Lower leg skin (tissue), 3 donors: ENCODE results near the gene SELENOO.

Source experiments
- POLR2A ChIP-seq, 2 donors: fragments of 450-650 bp; IDR thresholded peaks; one replicate each; pipeline ENCODE4 v1.6.1; 2016 to 2017; ENCODE audit warnings: antibody characterized with exemption in 2 of 2, mild to moderate bottlenecking in 1 of 2, moderate library complexity in 1 of 2
- TF ChIP-seq, protein P1 (sequence below), 3 donors: fragments of 450-650 bp; IDR thresholded peaks; one replicate each; pipeline ENCODE4 v1.5.1; 2016; ENCODE audit warnings: antibody characterized with exemption in 3 of 3, mild to moderate bottlenecking in 3 of 3, moderate library complexity in 2 of 3

DNA sequence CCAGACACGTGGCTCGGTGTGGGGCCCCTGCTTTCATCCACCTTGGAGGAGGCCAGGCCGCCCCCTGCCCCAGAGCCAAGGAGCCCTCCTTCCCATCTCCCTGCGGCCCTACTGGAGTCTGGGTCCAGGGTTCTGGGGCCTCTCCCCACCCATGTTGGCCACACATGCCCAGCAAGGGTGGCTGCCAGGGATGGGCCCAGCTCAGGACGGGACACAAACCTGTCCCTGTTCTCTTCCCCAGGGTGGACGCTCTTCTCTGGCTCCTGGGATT is 25.7 kb upstream of the SELENOO start:
- TF ChIP-seq, protein P1, sequence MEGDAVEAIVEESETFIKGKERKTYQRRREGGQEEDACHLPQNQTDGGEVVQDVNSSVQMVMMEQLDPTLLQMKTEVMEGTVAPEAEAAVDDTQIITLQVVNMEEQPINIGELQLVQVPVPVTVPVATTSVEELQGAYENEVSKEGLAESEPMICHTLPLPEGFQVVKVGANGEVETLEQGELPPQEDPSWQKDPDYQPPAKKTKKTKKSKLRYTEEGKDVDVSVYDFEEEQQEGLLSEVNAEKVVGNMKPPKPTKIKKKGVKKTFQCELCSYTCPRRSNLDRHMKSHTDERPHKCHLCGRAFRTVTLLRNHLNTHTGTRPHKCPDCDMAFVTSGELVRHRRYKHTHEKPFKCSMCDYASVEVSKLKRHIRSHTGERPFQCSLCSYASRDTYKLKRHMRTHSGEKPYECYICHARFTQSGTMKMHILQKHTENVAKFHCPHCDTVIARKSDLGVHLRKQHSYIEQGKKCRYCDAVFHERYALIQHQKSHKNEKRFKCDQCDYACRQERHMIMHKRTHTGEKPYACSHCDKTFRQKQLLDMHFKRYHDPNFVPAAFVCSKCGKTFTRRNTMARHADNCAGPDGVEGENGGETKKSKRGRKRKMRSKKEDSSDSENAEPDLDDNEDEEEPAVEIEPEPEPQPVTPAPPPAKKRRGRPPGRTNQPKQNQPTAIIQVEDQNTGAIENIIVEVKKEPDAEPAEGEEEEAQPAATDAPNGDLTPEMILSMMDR (IDR thresholded peaks at IDR 0.05), result no peak
- TF ChIP-seq POLR2A (IDR thresholded peaks at IDR 0.05), result no peak
